AG04450 (cell line): Measurements from ENCODE around the gene IQSEC2. TPM values are rescaled to one million over a fixed set of nuclear protein-coding genes. Genes with fewer than 3 reads are reported as not detected.

Experiments
- CTCF ChIA-PET: fragments of 300-600, 350-600 bp; formaldehyde crosslinking; extraction: SDS; loops from one replicate; lab custom pipeline; 2022; ENCODE audit warnings: antibody characterized with exemption, inconsistent platforms; lab: Charles Lee
- POLR2A ChIA-PET: fragments of 350-600 bp; formaldehyde crosslinking; extraction: SDS; loops from one replicate; lab custom pipeline; 2021; ENCODE audit warnings: antibody characterized with exemption, inconsistent platforms; lab: Yijun Ruan, JAX
- DNase-seq: peaks from one replicate; pipeline ENCODE4 v3.0.0-alpha.2; 2011; ENCODE audit warnings: low read depth, low spot score
- H3K27ac ChIP-seq: one replicate; pipeline ENCODE4 v1.5.1; 2012; ENCODE audit warnings: low read depth, low read length, control low read depth
- H3K27me3 ChIP-seq: one replicate; pipeline ENCODE4 v1.6.0; 2012; ENCODE audit warnings: low read length; ENCODE audit not compliant: control insufficient read depth, insufficient read depth
- H3K4me3 ChIP-seq: 2 replicates; pipeline ENCODE4 v1.5.1; 2011; ENCODE audit warnings: mild to moderate bottlenecking, low read depth, low read length, control low read depth
- H3K9me3 ChIP-seq: 2 replicates; pipeline ENCODE4 v1.5.1; 2012; ENCODE audit warnings: low read length; ENCODE audit not compliant: control insufficient read depth, insufficient read depth
- polyA plus RNA-seq: library from polyadenylated mRNA; depleted of rRNA; stranded (reverse); fragments of >200 nt; gene quantifications from 2 replicates; pipeline ENCODE4 v1.2.3, GENCODE V29; 2011
- TF ChIP-seq, protein P1 (sequence below): IDR thresholded peaks from 2 replicates; pipeline ENCODE4 v1.5.1; 2011; ENCODE audit warnings: low read depth, low read length, control low read depth, inconsistent platforms

The IQSEC2 gene
- polyA plus RNA-seq, 1 experiment: 9.1 TPM

- H3K27ac ChIP-seq: no peak overlapping the region
- POLR2A ChIA-PET: no interaction called here
- no peak overlapping the region for H3K4me3 ChIP-seq
- DNase-seq: no peak
- no peaks in the 10 kb centered on the region for H3K27me3 ChIP-seq
- no peaks in the 10 kb centered on the region for H3K9me3 ChIP-seq
- CTCF ChIA-PET: no interaction called here
- TF ChIP-seq, protein P1, sequence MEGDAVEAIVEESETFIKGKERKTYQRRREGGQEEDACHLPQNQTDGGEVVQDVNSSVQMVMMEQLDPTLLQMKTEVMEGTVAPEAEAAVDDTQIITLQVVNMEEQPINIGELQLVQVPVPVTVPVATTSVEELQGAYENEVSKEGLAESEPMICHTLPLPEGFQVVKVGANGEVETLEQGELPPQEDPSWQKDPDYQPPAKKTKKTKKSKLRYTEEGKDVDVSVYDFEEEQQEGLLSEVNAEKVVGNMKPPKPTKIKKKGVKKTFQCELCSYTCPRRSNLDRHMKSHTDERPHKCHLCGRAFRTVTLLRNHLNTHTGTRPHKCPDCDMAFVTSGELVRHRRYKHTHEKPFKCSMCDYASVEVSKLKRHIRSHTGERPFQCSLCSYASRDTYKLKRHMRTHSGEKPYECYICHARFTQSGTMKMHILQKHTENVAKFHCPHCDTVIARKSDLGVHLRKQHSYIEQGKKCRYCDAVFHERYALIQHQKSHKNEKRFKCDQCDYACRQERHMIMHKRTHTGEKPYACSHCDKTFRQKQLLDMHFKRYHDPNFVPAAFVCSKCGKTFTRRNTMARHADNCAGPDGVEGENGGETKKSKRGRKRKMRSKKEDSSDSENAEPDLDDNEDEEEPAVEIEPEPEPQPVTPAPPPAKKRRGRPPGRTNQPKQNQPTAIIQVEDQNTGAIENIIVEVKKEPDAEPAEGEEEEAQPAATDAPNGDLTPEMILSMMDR: no peak
Measured at GRCh38 chrX:53260836-53261235, 20.5 kb downstream of the IQSEC2 start.

DNA sequence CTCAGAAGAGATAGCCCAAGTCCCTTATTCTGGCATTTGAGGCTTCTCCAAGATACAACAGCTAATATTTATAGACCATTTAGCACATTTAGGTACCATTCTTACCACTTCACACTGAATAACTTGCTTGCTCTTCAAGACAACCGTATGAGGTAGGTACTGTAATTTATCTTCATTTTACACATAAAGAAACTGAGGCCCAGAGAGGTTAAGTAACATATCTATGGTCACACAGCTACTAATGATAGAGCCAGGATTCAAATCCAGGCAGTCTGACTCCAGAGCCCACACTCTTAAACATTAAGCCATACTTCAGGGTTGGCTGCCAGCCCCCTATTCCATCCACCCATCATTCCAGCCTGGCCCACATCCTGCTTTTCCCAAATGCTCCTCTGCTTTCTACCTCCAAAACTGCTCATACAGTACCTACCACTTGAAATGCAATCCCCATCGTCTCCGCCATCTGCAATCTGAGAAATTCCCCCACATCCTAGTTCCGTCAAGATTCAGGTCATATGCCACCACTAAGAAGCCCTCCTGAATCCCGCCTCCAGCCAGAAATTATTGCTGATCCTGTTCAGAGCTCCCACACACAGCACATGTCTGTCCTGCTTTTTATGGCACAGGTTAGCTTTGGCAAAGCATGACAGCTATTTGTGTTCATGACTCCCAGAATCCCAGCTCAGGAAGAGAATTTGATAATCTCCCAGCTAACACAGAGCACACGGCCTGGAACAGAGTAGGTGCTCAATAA is 23.5 kb downstream of the IQSEC2 start:
- ChIA-PET CTCF (interaction anchor here (1.1 to 1.3 kb wide), 2 partner anchors 14 to 200 kb away, joined by 4 read pairs; no protein-coding TSS in a partner anchor), POLR2A (no interaction called here)
- Histone ChIP-seq H3K9me3 (no peaks in the 10 kb centered on the region), H3K27ac (no peak overlapping the region), H3K27me3 (no peaks in the 10 kb centered on the region), H3K4me3 (no peak overlapping the region)
- TF ChIP-seq, protein P1: no peak
- DNase-seq: no peak

GRCh38 chrX:53257166-53257565 is 24.2 kb downstream of the IQSEC2 start:
- Histone ChIP-seq H3K4me3 (no peak overlapping the region), H3K27me3 (no peaks in the 10 kb centered on the region), H3K27ac (no peak overlapping the region), H3K9me3 (no peaks in the 10 kb centered on the region)
- no peak for DNase-seq
- POLR2A ChIA-PET: no interaction called here
- TF ChIP-seq, protein P1: no peak
- CTCF ChIA-PET: interaction anchor here (1.1 to 1.3 kb wide), 2 partner anchors 13 to 201 kb away, joined by 4 read pairs; no protein-coding TSS in a partner anchor

GRCh38 chrX:53256446-53257041 is 24.8 kb downstream of the IQSEC2 start:
- CTCF ChIA-PET: no interaction called here
- DNase-seq: no peak
- no peak overlapping the region for H3K27ac ChIP-seq
- POLR2A ChIA-PET: no interaction called here
- TF ChIP-seq, protein P1: no peak
- H3K4me3 ChIP-seq: no peak overlapping the region
- H3K9me3 ChIP-seq: no peaks in the 10 kb centered on the region
- no peaks in the 10 kb centered on the region for H3K27me3 ChIP-seq

DNA sequence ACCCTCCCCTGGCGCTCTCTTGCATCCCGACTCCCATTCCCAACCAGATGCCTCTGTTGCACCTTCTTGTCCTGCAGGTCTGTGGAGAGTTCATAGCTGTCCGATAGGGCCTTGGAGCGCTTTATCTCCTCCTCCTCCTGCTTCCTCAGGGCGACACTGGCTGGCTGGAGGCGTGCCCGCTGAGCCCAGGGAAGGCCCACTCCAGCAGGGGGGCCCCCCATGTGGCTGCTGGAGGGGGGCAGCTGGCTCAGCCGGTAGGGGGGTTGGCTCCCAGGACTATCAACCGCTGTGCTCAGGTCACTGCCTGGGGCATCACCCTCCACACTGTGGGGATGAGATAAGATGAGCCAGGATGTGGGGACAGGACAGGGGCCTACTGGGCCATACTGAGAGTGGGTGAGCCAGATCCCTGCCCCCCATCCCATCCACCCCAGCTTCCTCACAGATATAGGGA is 25.6 kb downstream of the IQSEC2 start:
- ChIA-PET CTCF (interaction anchor here (0.9 kb wide), 1 partner anchor 190 kb away, joined by 3 read pairs; no protein-coding TSS in a partner anchor), POLR2A (no interaction called here)
- DNase-seq: no peak
- H3K9me3 ChIP-seq: no peaks in the 10 kb centered on the region
- TF ChIP-seq, protein P1: no peak
- no peak overlapping the region for H3K4me3 ChIP-seq
- no peak overlapping the region for H3K27ac ChIP-seq
- no peaks in the 10 kb centered on the region for H3K27me3 ChIP-seq
